Motor neuron (in vitro differentiated cells): Measurements from ENCODE around the gene SPTLC1. TPM values are rescaled to one million over a fixed set of nuclear protein-coding genes. Genes with fewer than 3 reads are reported as not detected.
"Not testable (repeated sequence)": the region's sequence is repeated elsewhere in the genome, so short reads cannot be mapped to it uniquely, and the experiment has no call there.

Experiments used
- ATAC-seq, 8 experiments: fragments of 200-7000 bp; cut with Tn5 transposase; replicated peaks in 6 of 8; 2 replicates each; pipeline ENCODE4 v1.8.0; 2021; ENCODE audit warnings: mild to moderate bottlenecking in 8 of 8, moderate library complexity in 8 of 8
- H3K27ac ChIP-seq, 2 donors: fragments of 250-450 bp; sonication (Bioruptor Pico); 2 replicates each; pipeline ENCODE4 v1.9.0; 2021; ENCODE audit warnings: antibody characterized with exemption in 2 of 2, mild to moderate bottlenecking in 2 of 2, moderate library complexity in 1 of 2
- H3K4me1 ChIP-seq, 2 donors: fragments of 250-450 bp; sonication (Bioruptor Pico); replicated peaks in 1 of 2; 2 replicates each; pipeline ENCODE4 v1.6.1; 2021; ENCODE audit warnings: antibody characterized with exemption in 2 of 2, mild to moderate bottlenecking in 2 of 2, moderate library complexity in 1 of 2
- H3K4me3 ChIP-seq, 5 donors: fragments of 250-450 bp; sonication (Bioruptor Pico); 2 replicates each; pipeline ENCODE4 v1.9.0; 2021; ENCODE audit warnings: antibody characterized with exemption in 5 of 5, mild to moderate bottlenecking in 5 of 5, moderate library complexity in 4 of 5
- WGBS, 10 experiments: fragments of 450-650 bp; shearing (Covaris generic); methylation state at CpG; one replicate each; pipeline ENCODE4 v1.0.0; 2022; 5-methylcytosine and 5-hydroxymethylcytosine counted together
- in situ Hi-C, 9 experiments: fragments of 400-800 bp; cut with MboI; loops; one replicate each; pipeline ENCODE4 v1.15.0; 2021; ENCODE audit warnings: low sequenced_read_pairs in 9 of 9, low pct_unique_long_range_greater_than_20kb in 2 of 9; ENCODE audit not compliant: unreplicated experiment in 9 of 9
- total RNA-seq, 8 experiments: library from RNA; unstranded; fragments of 300-600 nt; gene quantifications; 2 replicates each; pipeline versions ENCODE4 v1.2.3 to v1.2.4, GENCODE V29; 2022

SPTLC1 gene
- total RNA-seq, 8 experiments from 2014 or later: 32.3 to 93.8 (median 59.6) TPM

GRCh38 chr9:92105446-92106225 is 9.6 kb downstream of the SPTLC1 start:
- in situ Hi-C loops, ATAC-seq, H3K4me3 ChIP-seq, H3K4me1 ChIP-seq, H3K27ac ChIP-seq: not testable (repeated sequence)
- 100% methylated on average over 1 of the region's 36 CpGs; no CpG with 5 or more reads in 9 of the 10 experiments for WGBS, 10 experiments

- in situ Hi-C loops, ATAC-seq, H3K4me3 ChIP-seq, H3K4me1 ChIP-seq, H3K27ac ChIP-seq: not testable (repeated sequence)
- 92% methylated on average over 5 of the region's 14 CpGs; no CpG with 5 or more reads in 9 of the 10 experiments for WGBS, 10 experiments
These were observed 11.6 kb downstream of the SPTLC1 start for GRCh38 chr9:92103601-92104000.

DNA sequence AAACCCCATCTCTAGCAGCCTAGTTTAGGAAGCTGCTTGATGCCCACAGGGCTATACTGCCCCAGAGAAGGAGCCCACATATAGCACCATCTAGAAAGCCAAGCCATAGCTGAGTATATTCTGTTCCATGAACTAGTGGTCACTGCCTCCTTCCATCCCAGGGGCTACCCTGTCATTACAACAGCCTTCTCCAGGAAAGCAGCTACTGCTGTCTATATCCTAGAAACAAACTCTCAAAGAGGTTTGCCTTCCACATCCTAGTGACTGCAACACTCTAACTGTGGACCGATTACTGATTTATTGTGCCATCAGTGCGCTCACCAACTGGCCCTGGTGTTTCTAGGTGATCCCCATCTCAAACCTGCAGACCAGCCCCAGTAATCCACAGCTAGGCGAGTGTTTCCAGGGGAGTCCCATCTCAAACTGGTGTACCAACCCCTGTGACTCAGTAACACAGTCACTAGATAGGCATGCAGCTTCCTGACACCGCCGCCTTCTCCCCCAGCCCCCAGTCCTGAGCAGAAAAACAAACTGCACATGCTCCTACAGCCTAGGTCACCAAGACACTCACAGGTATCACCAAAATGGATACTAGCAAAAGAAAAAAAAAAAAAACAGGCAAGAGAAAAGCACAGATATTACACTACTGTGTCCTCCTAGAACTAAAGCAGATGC is 14.8 kb downstream of the SPTLC1 start:
- in situ Hi-C loops: no loop called here
- WGBS, 10 experiments: 95 to 100% (median 100%) methylated on average over 1 to 4 of the region's 5 CpGs; no CpG with 5 or more reads in 6 of the 10 experiments
- Histone ChIP-seq H3K4me3 (no peak overlapping the region), H3K4me1 (no peaks in the 10 kb centered on the region), H3K27ac (no peak overlapping the region)
- peak in 2 of 8 experiments; percentile 91 to 96 for ATAC-seq

DNA sequence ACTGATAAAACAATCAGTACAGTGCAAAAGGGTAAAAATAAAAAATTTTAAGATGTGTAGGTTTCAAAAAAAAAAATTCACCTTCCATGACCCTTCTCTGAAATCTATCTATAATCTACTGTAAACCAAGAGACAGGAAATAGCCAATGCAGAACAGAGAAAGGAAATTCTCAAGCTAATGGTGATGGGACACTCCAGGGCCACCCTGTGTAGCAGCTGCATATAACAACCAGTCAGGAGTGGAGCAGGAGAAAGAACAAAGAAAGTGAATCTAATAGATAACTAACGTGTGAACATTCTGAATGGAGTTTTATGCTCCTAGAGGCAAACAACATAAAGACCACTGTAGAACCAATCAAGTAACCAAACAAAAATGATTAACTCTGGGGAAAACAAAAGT is 16.6 kb downstream of the SPTLC1 start:
- no peaks in the 10 kb centered on the region for H3K4me1 ChIP-seq
- 44 to 100% (median 77%) methylated on average over 1 of the region's 1 CpG; no CpG with 5 or more reads in 2 of the 10 experiments for WGBS, 10 experiments
- H3K27ac ChIP-seq: no peak overlapping the region
- ATAC-seq: peak in 1 of 8 experiments; percentile 33
- no peak overlapping the region for H3K4me3 ChIP-seq
- in situ Hi-C loops: no loop called here

DNA sequence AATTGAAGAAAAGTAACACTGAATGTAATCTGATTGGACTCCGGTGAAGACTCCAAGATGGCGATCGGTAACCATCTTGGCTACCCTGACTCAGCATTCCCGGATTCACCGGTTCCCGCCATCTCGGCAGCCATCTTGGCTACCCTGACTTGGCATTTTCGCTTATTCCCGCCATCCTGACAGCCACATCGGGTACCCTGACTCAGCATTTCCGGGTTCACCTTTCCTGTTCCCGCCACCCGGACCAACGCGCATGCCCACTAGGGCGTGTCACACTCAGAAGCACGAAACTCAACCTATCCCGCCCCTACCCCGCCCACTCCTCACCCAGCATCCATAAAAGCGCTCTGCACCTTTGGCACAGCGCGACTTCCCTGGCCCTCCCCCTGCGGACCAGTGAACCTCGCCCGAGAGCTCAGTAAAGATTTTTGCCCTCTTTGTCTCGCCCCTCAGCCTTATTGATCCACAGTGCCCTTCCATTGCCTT is 17.2 kb downstream of the SPTLC1 start:
- Histone ChIP-seq H3K4me3 (no peak overlapping the region), H3K27ac (no peak overlapping the region), H3K4me1 (no peaks in the 10 kb centered on the region)
- 8 to 100% (median 97%) methylated on average over 1 to 14 of the region's 26 CpGs; no CpG with 5 or more reads in 2 of the 10 experiments for WGBS, 10 experiments
- in situ Hi-C loops: no loop called here
- ATAC-seq: peak in 2 of 8 experiments; percentile 46 to 58

DNA sequence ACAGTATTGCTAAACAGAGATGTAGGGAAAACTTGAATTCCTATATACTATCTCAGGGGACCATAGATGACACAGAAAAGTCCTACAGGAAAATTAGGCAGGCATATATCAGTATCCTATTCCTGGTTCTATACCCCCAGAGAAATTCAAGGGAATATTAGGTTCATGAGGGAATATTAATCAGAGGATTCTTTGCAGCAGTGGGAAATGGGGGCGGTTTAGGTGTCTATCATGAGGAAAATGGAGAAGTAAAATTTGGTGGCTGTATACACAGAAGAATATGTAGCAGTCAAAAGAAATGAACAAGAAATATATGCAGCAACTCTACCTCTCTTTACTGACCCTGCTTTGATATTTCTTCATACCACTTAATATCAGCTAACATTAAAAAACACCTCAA is 20.0 kb downstream of the SPTLC1 start:
- H3K27ac ChIP-seq: no peak overlapping the region
- H3K4me1 ChIP-seq: no peaks in the 10 kb centered on the region
- no peak overlapping the region for H3K4me3 ChIP-seq
- in situ Hi-C loops: no loop called here
- no peak for ATAC-seq
- WGBS, 10 experiments: 86 to 100% (median 100%) methylated on average over 1 of the region's 1 CpG; no CpG with 5 or more reads in 4 of the 10 experiments

GRCh38 chr9:92094655-92095054 is 20.6 kb downstream of the SPTLC1 start:
- no peaks in the 10 kb centered on the region for H3K4me1 ChIP-seq
- H3K4me3 ChIP-seq: no peak overlapping the region
- WGBS, 10 experiments: 50 to 100% (median 89%) methylated on average over 1 to 4 of the region's 4 CpGs
- no peak overlapping the region for H3K27ac ChIP-seq
- ATAC-seq: peak in 2 of 8 experiments; percentile 14 to 28
- in situ Hi-C loops: no loop called here

- H3K27ac ChIP-seq: no peak overlapping the region
- 91 to 100% (median 100%) methylated on average over 1 of the region's 1 CpG; no CpG with 5 or more reads in 4 of the 10 experiments for WGBS, 10 experiments
- no peak overlapping the region for H3K4me3 ChIP-seq
- ATAC-seq: no peak
- in situ Hi-C loops: no loop called here
- H3K4me1 ChIP-seq: no peaks in the 10 kb centered on the region
These were observed 37.3 kb downstream of the SPTLC1 start for GRCh38 chr9:92077888-92078287.

DNA sequence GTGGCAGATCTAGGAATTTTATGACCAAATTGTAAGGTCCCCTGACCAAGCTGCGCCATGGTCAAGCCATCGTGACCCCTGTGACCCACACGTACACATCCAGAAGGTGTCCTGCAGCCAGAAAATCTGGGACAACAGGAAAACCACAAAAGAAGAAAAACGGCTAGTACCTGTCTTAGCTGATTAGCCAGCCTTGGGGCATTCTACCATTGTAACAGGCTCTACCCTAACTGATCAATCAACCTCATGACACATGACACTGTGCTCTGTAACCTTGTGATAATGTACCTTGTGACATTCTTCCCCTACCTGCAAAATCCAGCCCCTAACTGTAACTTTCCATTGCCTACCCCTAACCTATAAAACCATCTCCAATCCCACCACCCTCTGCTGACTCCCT is 43.6 kb downstream of the SPTLC1 start:
- in situ Hi-C loops: no loop called here
- WGBS, 10 experiments: 79 to 100% (median 100%) methylated on average over 1 to 4 of the region's 4 CpGs; no CpG with 5 or more reads in 2 of the 10 experiments
- H3K4me1 ChIP-seq: no peaks in the 10 kb centered on the region
- H3K4me3 ChIP-seq: no peak overlapping the region
- no peak for ATAC-seq
- H3K27ac ChIP-seq: no peak overlapping the region

DNA sequence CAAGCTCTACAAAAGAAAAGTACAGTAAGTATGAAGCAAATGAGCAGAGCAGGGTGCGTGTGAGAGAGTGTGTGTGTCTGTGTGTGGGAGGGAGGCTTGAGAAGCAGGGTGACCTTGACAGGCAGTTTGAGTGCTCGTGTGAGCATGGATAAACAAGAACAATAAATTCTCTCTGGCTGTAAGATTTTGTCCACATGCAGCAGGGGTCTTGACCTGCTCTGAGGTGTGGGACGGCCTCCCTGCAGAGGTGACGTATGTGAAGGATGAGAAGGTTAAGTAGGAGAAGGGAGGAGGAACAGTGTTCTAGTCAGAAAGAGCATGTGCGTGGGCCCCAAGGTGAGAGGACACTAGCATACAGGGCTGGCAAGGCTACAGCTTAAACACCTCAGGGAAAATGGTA is 49.0 kb downstream of the SPTLC1 start:
- in situ Hi-C loops: no loop called here
- peaks cover 0 to 5% of the 10 kb centered on the region in 2 donors for H3K4me1 ChIP-seq
- WGBS, 10 experiments: 21 to 100% (median 52%) methylated on average over 1 to 5 of the region's 5 CpGs

DNA sequence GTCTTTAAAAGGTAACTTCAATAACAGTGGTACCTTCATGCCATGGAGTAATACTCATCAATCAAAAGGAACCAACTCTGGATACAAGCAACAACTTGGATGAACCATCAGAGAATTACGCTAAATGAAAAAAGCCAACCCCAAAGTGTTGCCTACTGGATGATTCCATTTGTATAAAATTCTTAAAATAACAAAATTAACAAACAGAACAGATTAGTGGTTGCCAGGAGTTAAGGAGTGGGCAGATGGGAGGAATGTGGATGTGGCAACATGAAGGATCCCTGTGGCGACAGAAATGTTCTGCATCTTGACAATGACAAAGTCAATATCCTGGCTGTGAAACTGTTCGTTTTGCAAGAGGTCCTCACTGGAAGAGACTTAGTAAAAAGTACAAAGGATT is 50.5 kb downstream of the SPTLC1 start:
- peaks cover 0 to 5% of the 10 kb centered on the region in 2 donors for H3K4me1 ChIP-seq
- no peak overlapping the region for H3K27ac ChIP-seq
- 38 to 100% (median 97%) methylated on average over 1 to 3 of the region's 3 CpGs for WGBS, 10 experiments
- ATAC-seq: no peak
- in situ Hi-C loops: no loop called here
- no peak overlapping the region for H3K4me3 ChIP-seq

More for the DNA sequence above, 49.0 kb downstream of the SPTLC1 start:
- Histone ChIP-seq H3K4me3 (no peak overlapping the region), H3K27ac (peak overlapping the region in 1 of 2 donors; percentile 6)
- peak in 5 of 8 experiments; percentile 47 to 95 (median 74) for ATAC-seq

GRCh38 chr9:92061184-92061583 is 54.0 kb downstream of the SPTLC1 start:
- in situ Hi-C loops: no loop called here
- no peak for ATAC-seq

GRCh38 chr9:92059661-92060060 is 55.6 kb downstream of the SPTLC1 start:
- no peak overlapping the region for H3K27ac ChIP-seq
- in situ Hi-C loops: no loop called here
- WGBS, 10 experiments: 80 to 100% (median 89%) methylated on average over 1 to 3 of the region's 3 CpGs; no CpG with 5 or more reads in 6 of the 10 experiments
- ATAC-seq: no peak
- no peak overlapping the region for H3K4me3 ChIP-seq
- H3K4me1 ChIP-seq: peaks cover 3 to 8% of the 10 kb centered on the region in 2 donors

More at GRCh38 chr9:92061184-92061583, 54.0 kb downstream of the SPTLC1 start:
- 79 to 100% (median 98%) methylated on average over 1 to 2 of the region's 2 CpGs for WGBS, 10 experiments
- H3K27ac ChIP-seq: no peak overlapping the region
- H3K4me1 ChIP-seq: peaks cover 0 to 5% of the 10 kb centered on the region in 2 donors
- H3K4me3 ChIP-seq: no peak overlapping the region
